Prostate gland (tissue), 2 donors: ENCODE results near the gene IMMP1L. TPM values are rescaled to one million over a fixed set of nuclear protein-coding genes. Genes with fewer than 3 reads are reported as not detected.
"Not testable (repeated sequence)": the region's sequence is repeated elsewhere in the genome, so short reads cannot be mapped to it uniquely, and the experiment has no call there.

Experiments used
- DNase-seq: peaks from one replicate; pipeline ENCODE4 v3.0.0-alpha.2; 2019; ENCODE audit warnings: low spot score
- H3K27ac ChIP-seq, 2 donors: fragments of 200-600 bp; sonication (generic); 2 replicates each; pipeline ENCODE4 v1.5.1; 2017 to 2019
- H3K27me3 ChIP-seq: fragments of 200-600 bp; sonication (generic); replicated peaks from 2 replicates; pipeline ENCODE4 v1.5.1; 2019; ENCODE audit not compliant: insufficient read depth
- H3K36me3 ChIP-seq, 2 donors: fragments of 200-600 bp; sonication (generic); 1 replicate in 1 of 2; 2 replicates in 1 of 2; pipeline versions ENCODE4 v1.5.1 to v1.8.1; 2017 to 2019
- H3K4me1 ChIP-seq: fragments of 200-600 bp; sonication (generic); replicated peaks from 2 replicates; pipeline ENCODE4 v1.5.1; 2019
- H3K4me3 ChIP-seq, 2 donors: fragments of 200-600 bp; sonication (generic); 2 replicates each; pipeline ENCODE4 v1.5.1; 2017 to 2019
- H3K9me3 ChIP-seq: fragments of 200-600 bp; sonication (generic); 2 replicates; pipeline ENCODE4 v1.5.1; 2017
- POLR2A ChIP-seq: fragments of 450-650 bp; IDR thresholded peaks from one replicate; pipeline ENCODE4 v1.6.1; 2016; ENCODE audit warnings: antibody characterized with exemption, mild to moderate bottlenecking
- POLR2AphosphoS5 ChIP-seq: sonication (generic); formaldehyde crosslinking; IDR thresholded peaks from one replicate; pipeline ENCODE4 v1.6.1; 2017; ENCODE audit warnings: antibody characterized with exemption
- WGBS: methylation state at CpG from one replicate; pipeline ENCODE4 v1.1.5; 2018; 5-methylcytosine and 5-hydroxymethylcytosine counted together
- intact Hi-C: fragments of 100-400 bp; cut with DNase I; formaldehyde crosslinking; loops from one replicate; pipeline ENCODE4 v1.14.2; 2022
- total RNA-seq, 2 donors: library from RNA; depleted of rRNA; stranded (reverse); fragments of >200 nt; gene quantifications; one replicate each; pipeline ENCODE4 v1.1.0, GENCODE V29; 2016
- TF ChIP-seq, protein P1 (sequence below), 4 experiments: fragments of 200-600 bp in 2 of 4; fragments of 450-650 bp in 2 of 4; sonication (generic) in 2 of 4; IDR thresholded peaks; 1 replicate in 3 of 4; 2 replicates in 1 of 4; pipeline ENCODE4 v1.5.1; 2016 to 2019; ENCODE audit warnings: antibody characterized with exemption in 4 of 4, mild to moderate bottlenecking in 2 of 4, moderate library complexity in 2 of 4

The IMMP1L gene
- total RNA-seq, 2 donors from 2014 or later, result 25.2 to 72.9 TPM

DNA sequence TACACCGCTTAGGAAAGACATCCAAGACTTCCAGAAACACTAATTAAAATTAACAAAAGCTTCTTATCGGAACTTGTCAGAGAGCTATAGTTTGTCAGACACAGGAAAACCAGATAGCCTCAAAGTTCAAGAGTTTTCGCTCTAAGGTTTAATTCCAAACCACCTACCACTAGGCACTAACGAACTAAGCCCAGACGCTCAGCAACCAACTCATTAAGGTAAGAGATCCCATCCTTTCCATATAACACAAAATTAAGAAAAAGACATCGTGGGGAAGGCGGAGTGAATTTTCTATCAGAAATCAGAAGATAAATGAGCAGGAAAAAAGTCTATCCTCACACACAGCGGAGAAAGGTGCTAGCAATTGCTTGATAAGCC is 382 bp downstream of the IMMP1L start:
- intact Hi-C loops, result no loop called here
- H3K9me3 ChIP-seq, result no peaks in the 10 kb centered on the region
- peaks cover 5% of the 10 kb centered on the region for H3K4me1 ChIP-seq
- under 1% methylated on average over 8 of the region's 8 CpGs for WGBS
- peak overlapping the region; percentile 62 to 63 for H3K4me3 ChIP-seq
- H3K36me3 ChIP-seq, result no peaks in the 10 kb centered on the region
- peak overlapping the region; percentile 76 to 82 for H3K27ac ChIP-seq
- no peak for TF ChIP-seq POLR2AphosphoS5
- TF ChIP-seq, protein P1, sequence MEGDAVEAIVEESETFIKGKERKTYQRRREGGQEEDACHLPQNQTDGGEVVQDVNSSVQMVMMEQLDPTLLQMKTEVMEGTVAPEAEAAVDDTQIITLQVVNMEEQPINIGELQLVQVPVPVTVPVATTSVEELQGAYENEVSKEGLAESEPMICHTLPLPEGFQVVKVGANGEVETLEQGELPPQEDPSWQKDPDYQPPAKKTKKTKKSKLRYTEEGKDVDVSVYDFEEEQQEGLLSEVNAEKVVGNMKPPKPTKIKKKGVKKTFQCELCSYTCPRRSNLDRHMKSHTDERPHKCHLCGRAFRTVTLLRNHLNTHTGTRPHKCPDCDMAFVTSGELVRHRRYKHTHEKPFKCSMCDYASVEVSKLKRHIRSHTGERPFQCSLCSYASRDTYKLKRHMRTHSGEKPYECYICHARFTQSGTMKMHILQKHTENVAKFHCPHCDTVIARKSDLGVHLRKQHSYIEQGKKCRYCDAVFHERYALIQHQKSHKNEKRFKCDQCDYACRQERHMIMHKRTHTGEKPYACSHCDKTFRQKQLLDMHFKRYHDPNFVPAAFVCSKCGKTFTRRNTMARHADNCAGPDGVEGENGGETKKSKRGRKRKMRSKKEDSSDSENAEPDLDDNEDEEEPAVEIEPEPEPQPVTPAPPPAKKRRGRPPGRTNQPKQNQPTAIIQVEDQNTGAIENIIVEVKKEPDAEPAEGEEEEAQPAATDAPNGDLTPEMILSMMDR (IDR thresholded peaks at IDR 0.05), result no peak
- TF ChIP-seq POLR2A, result no peak
- DNase-seq, result no peak
- no peaks in the 10 kb centered on the region for H3K27me3 ChIP-seq

DNA sequence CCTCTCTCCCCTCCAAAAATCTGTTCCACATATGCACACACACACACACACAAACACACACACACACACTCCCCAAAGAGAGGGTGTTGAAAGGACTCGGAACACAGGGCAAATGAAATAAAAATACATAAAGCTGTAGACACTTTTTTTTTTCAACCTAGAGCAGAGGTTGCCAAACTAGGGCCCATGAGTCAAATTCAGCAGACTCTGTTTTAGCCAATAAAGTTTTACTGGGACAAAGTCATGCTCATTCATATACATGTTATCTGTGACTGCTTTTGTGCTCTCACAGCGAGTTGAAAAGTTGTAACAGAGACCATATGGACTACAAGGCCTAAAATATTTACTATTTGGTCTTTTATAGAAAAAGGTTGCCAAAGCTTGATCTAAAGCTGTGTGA is 8.9 kb downstream of the IMMP1L start:
- no peak overlapping the region for H3K4me3 ChIP-seq
- TF ChIP-seq, protein P1 (IDR thresholded peaks at IDR 0.05), result no peak
- TF ChIP-seq POLR2AphosphoS5 (no peak), POLR2A (no peak)
- H3K27ac ChIP-seq, result no peak overlapping the region
- no peaks in the 10 kb centered on the region for H3K9me3 ChIP-seq
- DNase-seq, result no peak
- 64% methylated on average over 2 of the region's 2 CpGs for WGBS
- intact Hi-C loops, result no loop called here
- no peaks in the 10 kb centered on the region for H3K4me1 ChIP-seq
- no peaks in the 10 kb centered on the region for H3K36me3 ChIP-seq
- no peaks in the 10 kb centered on the region for H3K27me3 ChIP-seq

DNA sequence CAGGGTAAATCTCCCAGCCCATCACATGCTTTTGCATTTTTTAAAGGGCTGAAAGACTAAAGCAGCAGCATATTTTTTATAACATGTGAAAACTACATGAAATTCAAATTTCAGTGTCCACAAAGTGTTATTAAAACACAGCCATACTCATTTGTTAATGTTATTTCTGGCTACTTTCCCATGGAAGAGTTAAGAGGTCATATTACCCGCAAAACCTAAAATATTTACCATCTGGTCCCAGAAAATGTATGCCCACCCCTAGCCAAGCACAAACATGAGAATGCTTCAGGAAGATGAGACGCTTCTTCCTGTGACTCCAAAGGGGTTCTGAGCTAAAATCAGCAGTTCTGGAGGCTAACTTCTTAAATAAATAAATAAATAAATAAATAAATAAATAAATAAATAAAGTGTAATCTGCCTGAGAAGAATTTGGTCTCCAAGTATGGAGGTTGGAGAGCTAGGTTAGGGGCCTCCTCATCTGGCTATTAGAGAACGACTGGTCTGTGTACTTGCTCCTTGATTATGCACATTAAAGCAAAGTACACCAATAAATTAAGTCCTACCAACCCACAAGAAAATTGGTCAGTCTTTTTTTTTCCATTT is 9.7 kb downstream of the IMMP1L start:
- no peak for DNase-seq
- 78% methylated on average over 3 of the region's 3 CpGs for WGBS

DNA sequence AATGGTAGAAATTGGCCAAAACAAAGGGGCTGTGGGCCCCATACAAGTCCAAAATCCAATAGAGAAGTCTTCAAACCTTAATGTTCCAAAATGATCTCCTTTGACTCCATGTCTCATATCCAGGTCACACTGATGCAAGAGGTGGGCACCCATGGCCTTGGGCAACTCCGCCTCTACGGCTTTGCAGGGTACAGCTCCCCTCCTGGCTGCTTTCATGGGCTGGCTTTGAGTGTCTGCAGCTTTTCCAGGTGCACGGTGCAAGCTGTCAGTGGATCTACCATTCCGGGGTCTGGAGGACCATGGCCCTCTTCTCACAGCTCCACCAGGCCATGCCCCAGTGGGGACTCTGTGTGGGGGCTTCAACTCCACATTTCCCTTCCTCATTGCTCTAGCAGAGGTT is 15.7 kb downstream of the IMMP1L start:
- H3K9me3 ChIP-seq, intact Hi-C loops, H3K4me1 ChIP-seq: not testable (repeated sequence)

More for the DNA sequence above, 9.7 kb downstream of the IMMP1L start:
- Histone ChIP-seq H3K4me1 (no peaks in the 10 kb centered on the region), H3K4me3 (no peak overlapping the region), H3K36me3 (no peaks in the 10 kb centered on the region), H3K27ac (no peak overlapping the region), H3K27me3 (no peaks in the 10 kb centered on the region), H3K9me3 (no peaks in the 10 kb centered on the region)
- TF ChIP-seq, protein P1 (IDR thresholded peaks at IDR 0.05), result no peak
- TF ChIP-seq POLR2A (no peak), POLR2AphosphoS5 (no peak)
- intact Hi-C loops, result no loop called here

DNA sequence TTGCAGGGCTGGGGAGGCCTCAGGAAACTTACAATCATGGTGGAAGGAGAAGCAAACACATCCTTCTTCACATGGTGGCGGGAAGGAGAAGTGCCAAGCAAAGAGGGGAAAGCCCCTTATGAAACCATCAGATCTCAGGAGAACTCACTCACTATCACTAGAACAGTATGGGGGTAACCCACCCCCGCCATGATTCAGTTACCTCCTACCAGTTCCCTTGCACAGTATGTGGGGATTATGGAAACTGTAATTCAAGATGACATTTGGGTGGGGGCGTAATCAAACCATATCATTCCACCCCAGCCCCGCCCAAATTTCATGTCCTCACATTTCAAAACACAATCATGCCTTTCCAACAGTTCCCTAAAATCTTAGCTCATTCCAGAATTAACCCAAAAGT is 16.2 kb downstream of the IMMP1L start:
- no peak for DNase-seq
- H3K4me1 ChIP-seq, result no peaks in the 10 kb centered on the region
- H3K36me3 ChIP-seq, result no peaks in the 10 kb centered on the region
- H3K27ac ChIP-seq, result no peak overlapping the region
- H3K9me3 ChIP-seq, result no peaks in the 10 kb centered on the region
- H3K27me3 ChIP-seq, result no peaks in the 10 kb centered on the region
- H3K4me3 ChIP-seq, result no peak overlapping the region
- WGBS, result 98% methylated on average over 4 of the region's 4 CpGs
- intact Hi-C loops, result no loop called here
- TF ChIP-seq POLR2A, result no peak
- TF ChIP-seq, protein P1 (IDR thresholded peaks at IDR 0.05), result no peak
- no peak for TF ChIP-seq POLR2AphosphoS5

More for the DNA sequence above, 15.7 kb downstream of the IMMP1L start:
- not testable (repeated sequence) for H3K27ac ChIP-seq, H3K27me3 ChIP-seq, H3K4me3 ChIP-seq, H3K36me3 ChIP-seq, DNase-seq
- WGBS, result 100% methylated on average over 4 of the region's 4 CpGs
